ENCODE data around the gene MYOC.
"Not testable (repeated sequence)": the region's sequence is repeated elsewhere in the genome, so short reads cannot be mapped to it uniquely, and the experiment has no call there.

Gene MYOC

GRCh38 chr1:171663036-171663853 lies 10.8 kb upstream of the MYOC start:
- DNase-seq, result no peak
- TF ChIP-seq POLR2A (IDR thresholded peaks at IDR 0.05; ENCODE audit: low read length), result no peak
- no peak for TF ChIP-seq GATA1 (IDR thresholded peaks at IDR 0.05; ENCODE audit: low read depth, low read length)

DNA sequence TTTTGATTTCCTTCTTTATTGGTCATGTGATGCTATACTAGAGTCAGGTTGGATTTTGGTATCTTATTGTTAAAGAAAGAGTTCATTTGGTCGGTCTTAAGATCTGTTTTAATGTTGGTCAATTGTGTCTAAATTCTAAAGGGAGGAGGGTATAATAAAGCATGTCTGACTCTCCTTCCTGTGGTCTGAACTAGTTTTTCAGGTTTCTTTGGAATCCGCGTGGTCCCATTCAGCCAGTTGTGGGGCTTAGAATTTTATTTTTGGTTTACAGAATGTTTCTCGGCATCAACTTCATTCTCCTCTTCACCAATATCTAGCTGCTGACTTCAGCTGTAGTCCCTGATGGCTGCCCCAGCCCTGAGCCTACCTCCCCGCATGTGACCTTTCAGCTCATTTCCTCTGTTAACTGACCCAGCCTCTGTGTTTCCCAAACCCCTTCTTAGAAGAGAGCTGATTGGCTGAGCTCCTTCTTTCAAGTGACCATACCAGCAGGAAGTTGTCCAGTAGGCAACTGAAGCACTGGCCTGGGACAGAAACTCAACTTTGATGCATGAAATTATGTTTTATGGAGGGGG lies 8.7 kb upstream of the MYOC start:
- TF ChIP-seq GATA1 (IDR thresholded peaks at IDR 0.05; ENCODE audit: low read depth, low read length) (no peak), POLR2A (IDR thresholded peaks at IDR 0.05; ENCODE audit: low read length) (no peak)
- DNase-seq, result no peak

- not testable (repeated sequence) for DNase-seq
Observed at GRCh38 chr1:171656206-171656605, 3.7 kb upstream of the MYOC start.

- no peak for TF ChIP-seq POLR2A (IDR thresholded peaks at IDR 0.05; ENCODE audit: low read length)
- TF ChIP-seq GATA1 (IDR thresholded peaks at IDR 0.05; ENCODE audit: low read depth, low read length), result no peak
- DNase-seq, result no peak
Observed at GRCh38 chr1:171655746-171656116, 3.2 kb upstream of the MYOC start.

GRCh38 chr1:171654942-171655745 lies 2.7 kb upstream of the MYOC start:
- DNase-seq, result peak; percentile 74 to 81
- TF ChIP-seq POLR2A (IDR thresholded peaks at IDR 0.05; ENCODE audit: low read length) (no peak), GATA1 (IDR thresholded peaks at IDR 0.05; ENCODE audit: low read depth, low read length) (no peak)

DNA sequence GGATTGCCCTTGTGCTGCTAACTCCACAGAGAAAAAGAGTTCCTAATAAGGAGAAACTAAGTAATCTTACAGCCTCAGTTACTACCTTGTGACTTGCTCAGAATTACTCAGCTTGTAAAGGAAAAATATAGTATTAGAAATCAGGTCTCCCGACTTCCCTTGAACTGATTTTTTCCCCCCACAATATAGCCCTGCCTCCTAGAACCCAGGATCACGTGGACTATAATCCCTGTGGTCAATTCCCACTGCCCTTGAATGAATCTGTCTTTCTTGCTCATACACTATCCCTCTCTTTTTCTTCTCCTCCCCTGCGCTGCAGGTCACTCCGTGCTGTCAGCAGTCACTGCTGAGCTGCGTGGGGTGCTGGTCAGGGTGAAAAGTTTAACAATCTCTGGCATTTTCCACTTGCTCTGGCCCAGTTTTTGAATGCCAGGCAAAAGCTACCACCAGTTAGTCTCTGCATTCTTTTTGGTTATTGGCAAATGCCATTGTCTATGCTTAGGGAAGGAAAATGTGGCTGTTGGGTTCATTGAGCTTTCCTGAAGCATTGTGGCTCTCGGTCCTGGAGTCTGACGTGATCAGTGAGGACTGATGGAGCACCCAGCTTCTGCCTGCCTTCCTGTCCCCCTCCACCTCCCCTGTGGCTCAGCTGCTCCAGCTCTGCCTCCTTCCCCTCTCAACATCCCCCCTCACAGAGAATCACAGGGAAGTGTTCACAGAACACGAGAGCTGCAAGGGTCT lies 1.9 kb upstream of the MYOC start:
- no peak for TF ChIP-seq GATA1 (IDR thresholded peaks at IDR 0.05; ENCODE audit: low read depth, low read length)
- TF ChIP-seq POLR2A (IDR thresholded peaks at IDR 0.05; ENCODE audit: low read length), result no peak
- DNase-seq, result no peak

- no peak for DNase-seq
Observed at GRCh38 chr1:171653796-171654195, 1.3 kb upstream of the MYOC start.

GRCh38 chr1:171646249-171646560 lies 6.3 kb downstream of the MYOC start:
- TF ChIP-seq GATA1 (IDR thresholded peaks at IDR 0.05; ENCODE audit: low read depth, low read length) (no peak), POLR2A (IDR thresholded peaks at IDR 0.05; ENCODE audit: low read length) (no peak)

More at GRCh38 chr1:171653796-171654195, 1.3 kb upstream of the MYOC start:
- no peak for TF ChIP-seq POLR2A (IDR thresholded peaks at IDR 0.05; ENCODE audit: low read length)
- no peak for TF ChIP-seq GATA1 (IDR thresholded peaks at IDR 0.05; ENCODE audit: low read depth, low read length)

DNA sequence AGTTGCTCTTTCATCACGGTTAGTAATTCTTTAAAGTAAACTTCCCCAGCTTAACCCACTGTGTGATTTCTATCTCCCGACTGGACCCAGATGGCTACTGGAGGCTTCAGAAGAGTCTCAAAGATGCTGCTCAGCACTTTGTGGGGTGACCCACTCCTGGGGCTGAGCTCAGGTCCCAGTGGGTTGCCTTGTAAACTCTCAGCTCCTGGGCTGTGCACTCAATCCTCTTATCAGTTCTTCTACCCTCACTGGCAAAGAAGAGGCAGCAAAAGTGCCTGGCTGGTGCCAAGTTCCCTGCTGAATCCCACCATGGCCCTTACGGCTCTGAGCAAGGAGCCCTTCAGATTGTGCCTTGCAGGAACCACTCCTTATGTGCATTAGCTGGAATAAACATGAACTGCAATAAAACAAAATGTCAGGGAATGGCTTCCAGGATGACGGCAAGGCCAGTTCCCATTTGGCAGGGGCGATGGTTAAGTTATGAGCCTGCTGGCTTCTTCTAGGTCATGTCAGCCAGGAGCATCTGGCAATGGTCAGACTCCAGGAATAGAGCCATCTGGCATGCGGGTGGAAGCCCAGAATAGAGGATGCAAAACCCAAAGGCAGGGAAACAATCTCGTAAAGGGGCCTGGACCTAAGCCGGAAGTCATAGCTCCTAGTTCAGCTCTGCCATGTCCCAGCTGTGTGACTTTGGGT lies 6.8 kb downstream of the MYOC start:
- TF ChIP-seq GATA1 (IDR thresholded peaks at IDR 0.05; ENCODE audit: low read depth, low read length) (no peak), POLR2A (IDR thresholded peaks at IDR 0.05; ENCODE audit: low read length) (no peak)
- no peak for DNase-seq

More at GRCh38 chr1:171646249-171646560, 6.3 kb downstream of the MYOC start:
- DNase-seq, result no peak

DNA sequence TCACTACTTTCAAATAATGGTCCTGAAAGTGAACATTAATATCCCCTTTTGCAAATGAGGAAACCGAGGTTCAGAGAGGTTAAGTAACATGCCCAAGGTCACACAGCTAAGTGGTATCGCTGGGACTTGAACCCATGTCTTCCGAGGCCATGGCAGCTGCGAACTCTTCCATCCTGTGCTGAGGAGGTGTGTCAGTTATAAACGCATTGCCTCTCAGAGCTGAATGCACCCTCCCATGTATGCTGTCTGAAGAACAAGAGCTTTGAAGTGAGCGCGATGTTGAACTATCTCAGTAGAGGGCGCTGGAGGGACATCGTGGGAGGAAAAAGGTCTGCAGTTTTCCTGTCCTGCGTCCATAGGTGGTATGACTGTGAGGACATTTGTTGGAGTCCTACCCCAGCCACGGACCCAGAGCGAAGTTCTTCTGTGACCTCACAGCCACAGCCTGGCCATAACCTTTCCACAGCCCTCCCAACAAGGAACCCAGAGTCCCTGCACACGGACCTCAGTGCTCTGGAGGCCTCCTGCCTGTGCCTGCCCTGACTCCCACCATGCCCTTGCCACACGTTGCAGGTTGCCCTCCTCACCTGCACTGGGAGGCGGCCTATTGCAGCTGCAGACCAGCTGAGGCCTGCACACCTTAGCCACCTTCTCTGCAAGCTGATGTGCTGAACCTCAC lies 7.5 kb downstream of the MYOC start:
- TF ChIP-seq POLR2A (IDR thresholded peaks at IDR 0.05; ENCODE audit: low read length) (no peak), GATA1 (IDR thresholded peaks at IDR 0.05; ENCODE audit: low read depth, low read length) (no peak)
- peak; percentile 81 to 82 for DNase-seq

GRCh38 chr1:171643156-171643555 lies 9.3 kb downstream of the MYOC start:
- TF ChIP-seq GATA1 (IDR thresholded peaks at IDR 0.05; ENCODE audit: low read depth, low read length) (no peak), POLR2A (IDR thresholded peaks at IDR 0.05; ENCODE audit: low read length) (no peak)
- no peak for DNase-seq

GRCh38 chr1:171642197-171642596 lies 10.3 kb downstream of the MYOC start:
- no peak for DNase-seq
- no peak for TF ChIP-seq POLR2A (IDR thresholded peaks at IDR 0.05; ENCODE audit: low read length)
- no peak for TF ChIP-seq GATA1 (IDR thresholded peaks at IDR 0.05; ENCODE audit: low read depth, low read length)

All from erythroblast (primary cell).